Ovary (tissue), 9 donors: Measurements from ENCODE around the gene GUCY2F. TPM values are rescaled to one million over a fixed set of nuclear protein-coding genes. Genes with fewer than 3 reads are reported as not detected.
A peak's percentile ranks its signal among the peaks of the same experiment; 100 is the strongest.

ENCODE experiments used
- DNase-seq, 5 donors: peaks; one replicate each; pipeline ENCODE4 v3.0.0-alpha.2; 2019 to 2020
- H3K27ac ChIP-seq, 2 donors: fragments of 200-600 bp; one replicate each; pipeline versions ENCODE4 v1.5.1 to v1.8.0; 2019 to 2022
- H3K27me3 ChIP-seq: fragments of 200-600 bp; one replicate; pipeline ENCODE4 v1.8.0; 2022
- H3K36me3 ChIP-seq: fragments of 200-600 bp; sonication (generic); one replicate; pipeline ENCODE4 v1.5.1; 2019
- H3K4me1 ChIP-seq: one replicate; pipeline ENCODE4 v1.8.1; 2013; ENCODE audit warnings: mild to moderate bottlenecking, moderate library complexity; ENCODE audit not compliant: insufficient read depth
- H3K4me3 ChIP-seq: fragments of 200-600 bp; sonication (generic); one replicate; pipeline ENCODE4 v1.5.1; 2017
- H3K9me3 ChIP-seq, 2 donors: fragments of 200-600 bp in 1 of 2; sonication (generic) in 1 of 2; one replicate each; pipeline versions ENCODE4 v1.5.1 to v1.8.1; 2013 to 2019; ENCODE audit warnings: mild to moderate bottlenecking in 1 of 2, moderate library complexity in 1 of 2
- CTCF ChIP-seq, 3 donors: fragments of 450-650 bp in 2 of 3; fragments of 200-600 bp in 1 of 3; IDR thresholded peaks; one replicate each; pipeline versions ENCODE4 v1.5.1 to v1.8.0; 2016 to 2022; ENCODE audit warnings: antibody characterized with exemption in 3 of 3, mild to moderate bottlenecking in 1 of 3
- EP300 ChIP-seq: sonication (generic); formaldehyde crosslinking; IDR thresholded peaks from one replicate; pipeline ENCODE4 v1.6.1; 2017; ENCODE audit warnings: antibody characterized with exemption
- POLR2A ChIP-seq: fragments of 450-650 bp; IDR thresholded peaks from one replicate; pipeline ENCODE4 v1.6.1; 2017; ENCODE audit warnings: antibody characterized with exemption, mild to moderate bottlenecking, moderate library complexity
- WGBS, 3 donors: extraction: QIAGEN DNeasy Blood & Tissue Kit in 1 of 3; methylation state at CpG; one replicate each; pipeline versions ENCODE4 v1.1.5 to v1.1.7; 2013 to 2017; 5-methylcytosine and 5-hydroxymethylcytosine counted together
- intact Hi-C, 4 donors: fragments of 100-400 bp; cut with DNase I; formaldehyde crosslinking; loops; one replicate each; pipeline versions ENCODE4 v1.11.0 to v1.15.1; 2022 to 2023
- polyA plus RNA-seq, 2 donors: library from polyadenylated mRNA; stranded (reverse); fragments of 200-250 nt in 1 of 2; fragments of 350-450 nt in 1 of 2; fragmentation: Illumina TruSeq in 1 of 2; extraction: RNeasy Lipid Tissue Mini Kit (QIAGEN cat#74804) in 1 of 2; gene quantifications; one replicate each; pipeline ENCODE4 v1.2.3, GENCODE V29; 2013 to 2014
- total RNA-seq, 7 donors: library from RNA; depleted of rRNA in 2 of 7; stranded (reverse); fragments of >200 nt in 2 of 7; fragmentation: NEBNext Ultra II Directional in 3 of 7; extraction: Animal tissue kit (Norgen Biotek cat#: 25700) in 3 of 7; gene quantifications; one replicate each; pipeline versions ENCODE4 v1.1.0 to v1.2.4, GENCODE V29; 2016 to 2023
- donor health status: DM: no; HTN: no; CAD: no; lungs with moderate emphysema.
- donor health status: DM: no; HTN: no; CAD: no.
- donor health status: Bipolar disorder and iron deficiency.
- donor health status: DM: yes; HTN: yes; CAD: no.
- donor health status: DM: no; HTN: no; CAD: no.
- donor health status: DM: yes; HTN: yes; CAD: no.

Gene GUCY2F
- total and polyA plus RNA-seq, 9 donors: not detected

DNA sequence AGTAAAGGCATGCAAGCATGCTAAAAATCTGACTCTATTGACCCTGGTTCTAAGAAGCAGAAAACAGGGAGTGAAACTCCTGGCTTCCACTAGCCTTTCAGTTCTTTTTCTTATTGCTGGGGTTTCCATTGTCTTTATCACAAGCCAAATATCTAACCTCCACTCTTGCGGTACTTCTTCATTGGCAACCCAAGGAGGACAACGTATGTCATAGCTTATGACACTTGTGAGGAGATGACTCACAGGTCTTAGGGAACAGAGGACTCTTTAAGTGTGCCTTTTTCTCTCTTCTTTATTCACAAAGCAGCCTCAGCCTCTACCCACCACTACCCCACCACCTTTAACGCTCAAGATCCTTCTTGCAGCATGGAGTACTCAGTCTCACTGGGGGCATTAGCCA is 124.2 kb downstream of the GUCY2F start:
- no peaks in the 10 kb centered on the region for H3K36me3 ChIP-seq
- WGBS, 3 donors: 82 to 88% (median 84%) methylated on average over 3 of the region's 3 CpGs

DNA sequence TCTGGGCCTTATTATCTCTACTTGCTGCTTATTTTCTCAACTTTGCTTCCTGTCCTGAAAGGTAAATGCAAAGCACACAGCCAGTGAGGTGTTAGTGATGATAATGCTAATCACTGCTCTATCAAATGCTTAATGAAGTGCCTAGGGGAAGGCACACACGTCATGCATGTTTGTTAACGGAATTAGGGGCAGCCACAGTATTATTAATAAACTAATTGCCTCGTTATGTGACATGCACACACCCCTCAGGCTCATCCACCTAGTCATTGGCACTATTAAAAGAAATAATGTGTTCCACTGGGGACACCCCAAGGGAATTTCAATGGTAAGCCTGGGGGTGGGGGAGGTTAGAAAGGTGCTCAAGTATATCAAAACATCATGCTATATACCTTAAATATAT is 125.2 kb downstream of the GUCY2F start:
- Histone ChIP-seq H3K9me3 (no peaks in the 10 kb centered on the region), H3K4me1 (peaks cover 4% of the 10 kb centered on the region), H3K4me3 (no peak overlapping the region), H3K27ac (no peak overlapping the region), H3K36me3 (no peaks in the 10 kb centered on the region), H3K27me3 (no peaks in the 10 kb centered on the region)
- intact Hi-C loops: no loop called here
- TF ChIP-seq POLR2A (no peak), CTCF (IDR thresholded peaks at IDR 0.05) (no peak), EP300 (no peak)
- DNase-seq: no peak
- WGBS, 3 donors: 54 to 58% (median 56%) methylated on average over 3 of the region's 3 CpGs

More for the DNA sequence above, 124.2 kb downstream of the GUCY2F start:
- H3K27me3 ChIP-seq: no peaks in the 10 kb centered on the region
- no peak overlapping the region for H3K4me3 ChIP-seq
- peaks cover 2% of the 10 kb centered on the region for H3K4me1 ChIP-seq
- intact Hi-C loops: no loop called here
- H3K27ac ChIP-seq: no peak overlapping the region
- no peak for DNase-seq
- no peak for TF ChIP-seq EP300
- TF ChIP-seq POLR2A: no peak
- no peak for TF ChIP-seq CTCF (IDR thresholded peaks at IDR 0.05)
- no peaks in the 10 kb centered on the region for H3K9me3 ChIP-seq

DNA sequence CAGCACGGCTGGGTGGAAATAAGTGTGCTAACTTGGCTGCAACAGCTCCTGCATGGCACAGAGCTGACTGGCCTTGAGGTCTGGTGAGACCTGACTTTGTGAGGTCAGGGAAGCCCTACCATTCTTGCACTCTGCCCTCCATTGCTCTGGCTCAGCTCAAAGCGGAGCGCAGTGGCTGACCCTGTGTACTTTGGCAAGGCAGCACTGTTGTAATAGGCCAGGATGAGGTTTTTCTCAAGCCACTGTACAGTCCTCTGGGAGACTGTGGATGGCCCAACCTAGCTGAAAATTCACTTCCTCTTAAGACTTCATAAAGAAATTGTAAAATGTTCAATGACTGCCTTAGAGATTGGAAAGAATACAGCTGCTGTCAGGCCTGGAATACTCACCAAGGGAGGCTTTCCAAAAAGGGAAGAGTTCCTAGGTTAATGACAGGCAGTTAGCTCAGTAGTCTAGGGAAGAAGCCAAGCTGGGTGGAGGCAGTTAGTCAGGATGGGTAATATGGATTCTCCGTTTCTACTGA is 129.8 kb downstream of the GUCY2F start:
- Histone ChIP-seq H3K27ac (peak overlapping the region in 1 of 2 donors; percentile 12), H3K4me3 (no peak overlapping the region), H3K36me3 (no peaks in the 10 kb centered on the region), H3K4me1 (peaks cover 4% of the 10 kb centered on the region), H3K27me3 (no peaks in the 10 kb centered on the region), H3K9me3 (no peaks in the 10 kb centered on the region)
- intact Hi-C loops: no loop called here
- 34 to 40% (median 37%) methylated on average over 4 of the region's 4 CpGs for WGBS, 3 donors
- TF ChIP-seq POLR2A: no peak
- no peak for TF ChIP-seq CTCF (IDR thresholded peaks at IDR 0.05)
- no peak for TF ChIP-seq EP300
- DNase-seq: peak; percentile 23 to 69 (median 43)

DNA sequence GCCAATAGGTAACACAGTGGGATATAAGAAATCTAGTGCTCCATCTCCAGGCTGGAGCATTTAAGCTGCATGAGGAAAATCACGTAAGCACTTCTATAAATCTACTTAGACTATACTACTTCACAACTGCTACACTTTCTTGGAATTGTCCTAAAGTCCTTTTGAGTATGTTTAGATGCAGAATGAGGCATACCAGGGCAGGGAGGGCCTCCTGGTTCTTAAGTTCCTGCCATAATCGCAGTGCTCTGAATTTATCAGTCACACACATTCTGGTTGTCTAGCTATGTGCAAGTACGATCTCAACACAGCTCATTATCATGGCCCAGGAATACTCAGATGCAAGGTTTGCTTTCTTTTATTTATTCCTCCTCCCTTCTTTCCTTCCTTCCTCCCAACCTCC is 130.3 kb downstream of the GUCY2F start:
- H3K4me1 ChIP-seq: peaks cover 4% of the 10 kb centered on the region
- no peak overlapping the region for H3K27ac ChIP-seq
- H3K27me3 ChIP-seq: no peaks in the 10 kb centered on the region
- no peaks in the 10 kb centered on the region for H3K9me3 ChIP-seq
- intact Hi-C loops: no loop called here
- H3K4me3 ChIP-seq: no peak overlapping the region
- TF ChIP-seq CTCF (IDR thresholded peaks at IDR 0.05) (no peak), EP300 (no peak), POLR2A (no peak)
- DNase-seq: no peak
- WGBS, 3 donors: 57 to 61% (median 59%) methylated on average over 3 of the region's 3 CpGs
- H3K36me3 ChIP-seq: no peaks in the 10 kb centered on the region
